Measurements from ENCODE around the gene HNMT.
"Not testable (repeated sequence)": the region's sequence is repeated elsewhere in the genome, so short reads cannot be mapped to it uniquely, and the experiment has no call there.

Gene HNMT

DNA sequence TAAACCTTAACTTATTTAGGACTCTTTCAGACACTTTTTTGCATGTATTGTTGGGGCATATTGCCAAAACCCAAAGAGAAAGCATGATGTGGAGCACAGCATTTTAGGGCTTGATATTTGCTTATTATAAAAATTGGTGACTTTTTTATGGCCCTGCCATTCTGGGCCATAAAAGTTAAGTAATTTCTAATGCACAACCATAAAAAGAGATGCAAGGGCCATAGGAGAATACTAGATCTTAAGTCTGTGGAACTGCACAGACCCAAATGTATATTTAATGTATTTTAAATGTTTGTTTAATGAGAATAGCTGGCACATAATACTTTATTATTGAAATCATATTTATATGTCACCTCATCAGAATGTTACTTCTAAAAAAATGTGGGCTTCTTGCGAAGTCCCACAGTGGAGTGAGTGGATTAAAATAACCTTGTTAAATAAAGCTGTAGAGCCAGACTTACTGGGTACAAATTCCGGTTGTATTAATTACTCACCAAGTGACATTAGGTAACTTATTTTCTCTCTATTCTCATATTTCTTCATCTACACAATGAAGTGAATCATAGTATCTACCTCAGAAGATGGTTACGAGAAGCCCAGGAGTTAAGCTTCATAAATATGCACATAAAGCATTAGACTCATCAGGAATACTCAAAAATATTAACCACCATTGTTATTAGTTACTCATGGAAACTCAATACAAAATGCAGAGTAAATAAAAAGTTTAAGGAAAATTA lies 52.2 kb downstream of the HNMT start:
- no peak for DNase-seq

GRCh38 chr2:138017824-138018223 lies 53.6 kb downstream of the HNMT start:
- no peak for DNase-seq

DNA sequence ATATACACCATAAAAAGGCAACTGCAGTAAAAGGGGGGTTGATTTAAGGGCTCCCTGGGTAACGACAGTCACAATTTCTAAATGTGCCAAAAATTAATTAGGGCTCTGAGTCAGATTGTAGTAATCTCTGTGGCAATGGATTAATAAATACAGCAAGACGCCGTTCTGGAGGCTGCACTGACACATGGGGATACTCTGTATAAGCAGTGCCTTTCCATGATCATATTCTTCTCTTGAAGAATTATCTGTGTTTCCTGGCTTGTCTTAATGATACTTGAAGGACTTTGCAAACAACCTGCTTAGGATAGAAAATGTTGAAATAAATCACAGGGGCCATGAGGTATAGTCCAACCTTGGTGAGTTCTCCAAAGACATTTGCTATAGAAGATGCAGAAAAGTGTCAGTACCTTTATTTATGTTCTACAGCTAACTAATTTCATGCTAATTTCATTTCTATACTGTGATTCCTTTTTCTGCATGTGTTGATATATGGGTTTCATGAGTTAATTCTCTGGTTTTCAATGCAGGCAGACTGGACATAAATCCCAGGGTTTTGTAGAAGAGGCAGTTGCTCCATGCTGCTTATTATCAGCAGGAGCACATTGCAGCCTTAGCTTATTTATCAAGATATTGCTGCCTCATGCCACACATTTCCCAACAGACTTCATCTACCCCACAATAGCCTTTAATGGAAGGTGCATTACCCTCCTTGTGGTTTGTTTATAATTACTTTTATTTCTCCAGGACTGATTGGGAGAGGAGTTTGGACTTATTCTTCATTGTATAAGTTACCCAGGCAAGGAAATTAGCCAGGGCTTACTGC lies 54.8 kb downstream of the HNMT start:
- DNase-seq: no peak

GRCh38 chr2:138020432-138020831 lies 56.2 kb downstream of the HNMT start:
- DNase-seq: no peak

- DNase-seq: no peak
These were observed 56.9 kb downstream of the HNMT start for GRCh38 chr2:138021154-138021553.

- DNase-seq: no peak
These were observed 59.0 kb downstream of the HNMT start for GRCh38 chr2:138023298-138023697.

GRCh38 chr2:138023976-138024375 lies 59.7 kb downstream of the HNMT start:
- no peak for DNase-seq

DNA sequence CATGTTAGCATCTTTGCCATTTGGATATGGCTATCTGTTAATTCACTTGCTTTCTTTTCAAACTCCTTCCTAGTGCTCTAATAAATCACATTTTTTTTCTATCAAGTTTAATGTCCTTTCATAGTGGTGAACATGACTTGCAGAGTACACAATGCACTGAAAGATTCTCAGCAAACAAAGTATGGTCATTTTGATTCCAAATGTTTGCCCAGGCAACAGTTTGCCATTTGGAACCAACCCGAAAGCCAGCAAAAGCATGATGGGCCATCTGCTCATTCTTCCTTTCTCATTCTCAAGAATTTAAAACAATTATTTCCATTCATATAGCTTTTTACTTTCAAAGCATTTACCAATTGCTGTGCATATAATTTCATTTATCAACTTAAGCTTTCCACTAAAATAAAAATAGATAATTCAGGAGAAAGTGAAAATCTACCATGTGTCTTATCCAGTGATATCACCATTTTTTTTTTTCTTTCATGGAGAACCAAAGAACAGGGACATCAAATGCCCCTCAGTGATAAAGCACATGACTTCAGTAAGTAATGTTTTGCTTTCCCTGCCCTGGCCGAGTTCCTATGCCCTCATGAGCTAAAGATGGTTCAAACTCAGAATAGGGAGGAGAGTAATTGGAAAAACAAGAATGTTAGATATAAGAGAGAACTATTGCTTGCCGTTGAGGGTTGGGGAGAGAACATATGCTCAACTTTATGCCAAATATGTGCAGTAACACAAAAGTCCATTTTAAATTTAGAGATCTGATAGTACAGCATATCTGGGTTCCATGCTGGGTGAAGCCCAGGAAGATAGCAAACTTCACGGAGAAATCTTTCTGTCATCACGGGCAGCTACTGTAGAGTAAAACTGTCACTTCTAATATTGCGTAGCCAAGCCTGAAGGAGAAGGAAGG lies 62.1 kb downstream of the HNMT start:
- no peak for DNase-seq

DNA sequence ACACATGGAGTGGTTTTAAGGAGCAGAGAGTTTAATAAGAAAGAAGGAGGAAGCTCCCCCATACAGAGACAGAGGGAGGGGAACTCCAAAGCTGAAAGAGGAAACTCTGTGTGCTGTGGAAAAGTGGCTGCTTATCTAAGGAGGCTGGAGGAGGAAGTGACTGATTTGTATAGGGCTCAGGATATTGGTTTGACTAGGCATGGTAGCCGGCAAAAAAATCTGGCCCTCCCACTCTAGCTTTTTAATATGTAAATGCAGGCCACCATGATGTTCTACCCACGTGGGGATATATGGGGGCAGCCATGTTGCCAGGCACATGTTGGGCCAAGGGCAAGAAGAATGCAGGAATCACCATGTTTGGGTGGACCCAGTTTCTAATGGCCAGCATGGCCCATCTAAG lies 64.3 kb downstream of the HNMT start:
- DNase-seq: no peak

DNA sequence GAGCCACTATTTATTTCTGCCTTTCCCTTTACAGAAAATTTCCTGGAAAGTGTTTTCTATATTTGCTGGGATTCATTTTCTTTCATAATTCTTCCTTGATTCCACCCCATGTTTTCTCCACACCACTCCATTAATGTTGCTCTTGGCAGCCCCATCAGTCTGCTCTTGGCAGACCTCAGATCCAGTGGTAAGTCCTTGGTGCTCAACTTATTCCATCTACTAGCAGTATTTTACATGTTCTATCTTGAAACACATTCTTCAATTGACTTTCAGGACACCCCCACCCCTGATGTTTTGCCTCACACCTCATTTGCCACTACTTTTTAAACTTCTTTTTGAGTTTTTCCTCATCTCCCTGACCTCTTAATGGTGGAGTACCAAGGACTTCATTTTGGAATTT lies 65.0 kb downstream of the HNMT start:
- no peak for DNase-seq

- DNase-seq: no peak
These were observed 66.2 kb downstream of the HNMT start for GRCh38 chr2:138030459-138030858.

DNA sequence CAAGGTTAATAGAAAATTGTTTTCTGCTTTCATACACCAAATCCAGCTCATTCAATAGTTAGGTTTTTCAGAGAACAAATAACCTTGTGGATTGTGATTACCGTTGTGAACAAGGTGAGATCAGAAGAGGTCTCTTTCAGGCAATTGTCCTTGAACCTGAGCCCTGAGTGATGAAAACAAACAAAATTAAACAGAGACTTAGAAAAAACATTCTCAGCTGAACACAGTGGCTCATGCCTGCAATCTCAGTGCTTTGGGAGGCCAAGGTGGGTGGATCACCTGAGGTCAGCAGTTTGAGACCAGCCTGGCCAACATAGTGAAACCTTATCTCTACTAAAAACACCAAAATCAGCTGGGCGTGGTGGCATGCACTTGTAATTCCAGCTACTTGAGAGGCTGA lies 68.1 kb downstream of the HNMT start:
- no peak for DNase-seq

DNA sequence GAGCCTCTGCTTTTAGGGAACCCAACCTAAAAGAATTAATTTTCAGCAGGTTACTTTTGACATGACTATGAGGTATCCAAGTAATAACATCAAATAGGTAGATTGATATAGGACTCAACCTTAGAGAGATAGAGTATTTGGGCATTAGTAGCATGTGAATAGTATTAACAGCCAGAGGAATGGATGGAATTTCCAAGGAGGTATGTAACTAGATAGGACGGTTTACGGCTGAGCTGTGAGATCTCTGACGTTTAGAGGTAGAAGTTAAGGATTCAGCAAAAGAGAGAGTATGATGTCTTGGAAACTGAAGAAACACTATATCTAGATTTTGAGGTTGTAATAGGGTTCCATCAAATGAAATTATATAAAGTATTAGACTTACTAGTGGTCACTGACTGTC lies 70.3 kb downstream of the HNMT start:
- DNase-seq: no peak

GRCh38 chr2:138035608-138036217 lies 71.4 kb downstream of the HNMT start:
- DNase-seq: no peak

DNA sequence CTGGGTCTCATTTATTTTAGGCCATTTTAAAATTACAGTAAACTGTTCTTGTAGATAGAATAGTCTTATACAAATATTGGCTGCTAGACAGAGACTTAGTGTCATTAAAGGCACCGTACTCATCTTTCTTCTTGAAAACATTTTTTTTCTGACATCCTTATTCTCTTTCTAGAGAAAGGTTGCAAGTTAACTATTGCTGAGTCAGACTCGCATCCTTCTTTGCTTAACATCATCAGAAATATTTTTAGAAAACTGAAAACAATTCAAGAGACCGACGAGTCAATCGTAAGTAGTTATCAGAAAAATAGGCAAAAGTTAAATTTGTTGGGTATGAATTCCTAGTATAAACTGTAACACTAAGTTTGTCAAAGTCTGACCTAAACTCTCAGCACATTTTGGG lies 72.2 kb downstream of the HNMT start:
- DNase-seq: no peak

GRCh38 chr2:138037090-138037489 lies 72.8 kb downstream of the HNMT start:
- DNase-seq: no peak

- no peak for DNase-seq
These were observed 76.3 kb downstream of the HNMT start for GRCh38 chr2:138040616-138041015.

DNA sequence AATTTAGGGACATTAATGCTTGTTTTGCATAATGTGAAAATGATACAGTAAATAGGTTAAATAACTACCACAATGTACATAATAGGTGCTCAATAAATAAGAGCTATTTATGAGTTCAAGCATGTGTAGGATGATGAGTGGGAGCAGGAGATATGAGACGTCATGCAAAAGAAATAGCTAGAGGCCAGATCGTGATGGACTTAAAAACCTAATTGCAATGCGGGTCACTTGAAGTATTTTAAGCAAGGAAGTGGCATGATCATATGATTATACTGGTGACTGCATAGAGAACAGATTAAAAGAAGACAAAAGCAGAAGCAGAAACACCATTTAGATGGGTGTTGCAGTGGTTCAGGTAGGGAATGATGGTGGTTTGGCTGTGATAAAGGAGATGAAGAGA lies 78.0 kb downstream of the HNMT start:
- no peak for DNase-seq

DNA sequence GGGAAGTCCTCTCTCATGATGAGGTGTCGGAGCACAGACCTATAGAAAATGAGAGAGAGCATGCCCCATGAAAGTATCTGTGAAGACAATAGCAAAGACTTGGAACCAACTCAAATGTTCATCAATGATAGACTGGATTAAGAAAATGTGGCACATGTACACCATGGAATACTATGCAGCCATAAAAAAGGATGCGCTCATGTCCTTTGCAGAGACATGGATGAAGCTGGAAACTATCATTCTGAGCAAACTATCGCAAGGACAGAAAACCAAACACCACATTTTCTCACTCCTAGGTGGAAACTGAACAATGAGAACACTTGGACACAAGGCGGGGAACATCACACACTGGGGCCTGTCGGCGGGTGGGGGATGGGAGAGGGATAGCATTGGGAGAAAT lies 79.3 kb downstream of the HNMT start:
- DNase-seq: not testable (repeated sequence)

DNA sequence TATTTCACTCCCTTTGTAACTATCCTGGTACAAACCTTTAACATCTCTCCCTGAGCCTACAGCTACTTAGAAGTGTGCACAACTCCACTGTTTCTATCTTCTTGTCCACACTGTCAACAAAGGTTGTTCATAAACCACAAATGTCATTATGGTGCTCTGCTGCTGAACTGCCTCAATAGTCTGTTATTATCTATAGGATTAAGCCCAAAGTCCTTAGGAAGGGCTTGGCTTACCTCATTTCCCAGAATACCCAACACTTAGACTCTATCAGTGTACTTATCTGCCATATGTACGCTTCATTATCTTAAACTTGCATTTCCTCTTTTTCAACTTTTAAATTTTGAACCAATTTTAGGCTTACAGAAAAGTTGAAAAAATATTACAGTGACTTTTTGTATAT lies 94.2 kb downstream of the HNMT start:
- DNase-seq: no peak

DNA sequence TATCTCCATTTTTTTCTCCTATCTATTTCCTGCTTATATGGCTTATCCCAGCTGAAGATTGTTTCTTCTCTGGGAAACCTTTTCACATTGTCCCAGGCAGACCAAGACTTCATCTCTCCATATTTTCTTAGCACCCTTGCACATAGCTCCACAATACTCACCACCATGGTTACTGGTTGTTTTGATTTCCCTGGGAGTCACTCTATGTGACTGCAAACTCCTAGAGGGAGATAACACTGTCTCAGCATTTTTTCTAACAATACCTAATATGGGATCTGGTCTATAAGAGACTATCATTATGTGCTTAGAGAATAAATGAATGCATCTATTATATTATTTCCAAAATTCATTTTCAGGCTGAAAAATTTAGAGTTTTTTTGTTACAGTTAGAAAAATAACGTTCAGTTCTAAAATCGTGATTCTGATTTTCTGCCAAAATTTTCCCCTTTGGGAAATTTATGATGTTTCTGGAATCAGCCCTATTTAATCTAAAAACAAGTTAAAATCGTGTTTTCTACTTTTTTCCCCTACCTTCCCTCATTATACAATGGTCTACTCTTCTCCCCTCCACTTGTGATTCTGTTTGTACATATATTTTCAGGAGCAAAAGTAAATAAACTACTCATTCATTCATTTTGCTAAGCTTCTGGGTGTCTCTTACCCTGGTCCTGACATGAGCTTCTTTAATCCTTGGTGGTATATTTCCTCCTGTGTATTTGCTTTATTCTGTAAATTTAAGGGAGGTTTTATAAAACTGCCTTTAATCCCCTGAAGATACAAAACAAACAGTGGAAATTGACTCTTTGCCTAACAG lies 95.4 kb downstream of the HNMT start:
- DNase-seq: no peak

DNA sequence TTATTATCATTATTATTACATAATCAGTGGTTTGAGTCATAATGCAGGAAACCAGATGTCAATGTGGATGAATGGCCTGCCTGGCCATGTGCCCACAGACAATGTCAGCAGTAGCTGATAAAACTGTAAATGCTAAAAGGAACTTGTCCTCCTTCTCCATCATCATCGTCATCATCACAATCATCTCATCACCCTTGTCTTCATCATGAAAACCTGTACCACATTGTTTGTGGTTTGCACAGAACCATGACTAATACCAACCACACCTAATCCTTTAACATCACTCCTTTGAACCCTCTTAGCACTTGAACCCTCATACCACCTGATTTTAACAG lies 96.0 kb downstream of the HNMT start:
- DNase-seq: no peak

Data from activated CD4-positive, alpha-beta T cell treated with anti-CD3 and anti-CD28 coated beads, Interleukin-2, amount 50 U/mL, for 4 hours (primary cell).